ENCODE results near the gene TCF12. TPM values are rescaled to one million over a fixed set of nuclear protein-coding genes. Genes with fewer than 3 reads are reported as not detected.

Gene TCF12
- total RNA-seq, 2 donors from 2014 or later, result 91.8 to 107 TPM

- no peak for DNase-seq (ENCODE audit: low spot score)
- Histone ChIP-seq H3K9me3 (no peaks in the 10 kb centered on the region), H3K27me3 (replicated peaks; ENCODE audit: insufficient read depth) (no peaks in the 10 kb centered on the region), H3K4me3 (no peak overlapping the region), H3K27ac (no peak overlapping the region), H3K36me3 (no peaks in the 10 kb centered on the region), H3K4me1 (ENCODE audit: control insufficient read depth in 1 of 2, low read depth in 2 of 2) (no peaks in the 10 kb centered on the region)
- ATAC-seq (ENCODE audit: insufficient number of reproducible peaks, low FRiP score, low read depth), result no peak
- TF ChIP-seq, protein P1, sequence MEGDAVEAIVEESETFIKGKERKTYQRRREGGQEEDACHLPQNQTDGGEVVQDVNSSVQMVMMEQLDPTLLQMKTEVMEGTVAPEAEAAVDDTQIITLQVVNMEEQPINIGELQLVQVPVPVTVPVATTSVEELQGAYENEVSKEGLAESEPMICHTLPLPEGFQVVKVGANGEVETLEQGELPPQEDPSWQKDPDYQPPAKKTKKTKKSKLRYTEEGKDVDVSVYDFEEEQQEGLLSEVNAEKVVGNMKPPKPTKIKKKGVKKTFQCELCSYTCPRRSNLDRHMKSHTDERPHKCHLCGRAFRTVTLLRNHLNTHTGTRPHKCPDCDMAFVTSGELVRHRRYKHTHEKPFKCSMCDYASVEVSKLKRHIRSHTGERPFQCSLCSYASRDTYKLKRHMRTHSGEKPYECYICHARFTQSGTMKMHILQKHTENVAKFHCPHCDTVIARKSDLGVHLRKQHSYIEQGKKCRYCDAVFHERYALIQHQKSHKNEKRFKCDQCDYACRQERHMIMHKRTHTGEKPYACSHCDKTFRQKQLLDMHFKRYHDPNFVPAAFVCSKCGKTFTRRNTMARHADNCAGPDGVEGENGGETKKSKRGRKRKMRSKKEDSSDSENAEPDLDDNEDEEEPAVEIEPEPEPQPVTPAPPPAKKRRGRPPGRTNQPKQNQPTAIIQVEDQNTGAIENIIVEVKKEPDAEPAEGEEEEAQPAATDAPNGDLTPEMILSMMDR (IDR thresholded peaks at IDR 0.05), result no peak
Observed at GRCh38 chr15:57129064-57129463, 210.6 kb downstream of the TCF12 start.

GRCh38 chr15:57130956-57131355 lies 212.5 kb downstream of the TCF12 start:
- no peak overlapping the region for H3K4me3 ChIP-seq
- TF ChIP-seq, protein P1 (IDR thresholded peaks at IDR 0.05), result no peak
- DNase-seq (ENCODE audit: low spot score) (no peak), ATAC-seq (ENCODE audit: insufficient number of reproducible peaks, low FRiP score, low read depth) (no peak)
- no peaks in the 10 kb centered on the region for H3K27me3 ChIP-seq (replicated peaks; ENCODE audit: insufficient read depth)
- H3K4me1 ChIP-seq (ENCODE audit: control insufficient read depth in 1 of 2, low read depth in 2 of 2), result peaks cover 2 to 15% of the 10 kb centered on the region in 2 donors
- no peaks in the 10 kb centered on the region for H3K36me3 ChIP-seq
- H3K9me3 ChIP-seq, result no peaks in the 10 kb centered on the region
- no peak overlapping the region for H3K27ac ChIP-seq

DNA sequence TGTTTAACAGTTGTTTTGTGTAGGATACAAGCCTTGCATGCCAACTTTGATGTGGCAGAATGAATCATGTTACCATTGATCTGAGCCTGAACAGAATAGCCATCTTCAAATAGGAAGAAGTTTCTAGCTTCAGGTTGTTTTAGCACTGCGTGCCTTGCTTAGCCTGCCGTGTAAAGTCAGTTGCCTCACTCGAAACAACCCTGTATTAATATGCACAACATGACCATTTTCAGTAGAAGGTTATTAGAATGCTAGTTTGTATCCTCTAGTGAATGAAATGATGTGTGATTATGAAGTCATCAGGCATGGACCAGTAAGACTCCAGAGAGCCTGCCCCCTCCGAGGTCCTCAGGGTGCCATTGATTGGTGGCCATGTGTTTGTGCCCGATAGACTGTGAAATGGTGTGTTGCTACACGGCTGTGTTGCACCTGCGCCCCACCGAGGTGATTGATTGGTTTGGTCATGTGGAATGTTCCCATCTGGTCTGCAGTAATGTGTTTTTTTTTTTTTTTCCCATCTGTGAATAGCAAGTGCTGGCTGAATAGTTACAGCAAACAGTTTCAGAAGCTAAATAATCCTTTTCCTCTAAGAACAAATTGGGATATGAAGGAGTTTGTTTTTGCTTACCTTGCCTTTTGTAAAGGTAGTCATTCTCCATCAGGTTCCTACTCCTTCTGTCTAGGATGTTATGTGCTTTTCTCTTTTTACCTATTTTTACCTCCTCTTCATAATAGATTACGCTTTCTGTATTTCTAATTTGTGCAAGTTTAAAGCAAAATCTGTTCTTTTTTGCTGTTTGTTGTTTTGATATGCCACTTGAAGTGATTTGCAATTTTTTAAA lies 214.9 kb downstream of the TCF12 start:
- Histone ChIP-seq H3K4me3 (no peak overlapping the region), H3K27ac (no peak overlapping the region), H3K9me3 (no peaks in the 10 kb centered on the region), H3K36me3 (no peaks in the 10 kb centered on the region), H3K27me3 (replicated peaks; ENCODE audit: insufficient read depth) (no peaks in the 10 kb centered on the region), H3K4me1 (ENCODE audit: control insufficient read depth in 1 of 2, low read depth in 2 of 2) (peaks cover 11 to 22% of the 10 kb centered on the region in 2 donors)
- ATAC-seq (ENCODE audit: insufficient number of reproducible peaks, low FRiP score, low read depth), result no peak
- DNase-seq (ENCODE audit: low spot score), result no peak
- TF ChIP-seq, protein P1 (IDR thresholded peaks at IDR 0.05), result no peak

DNA sequence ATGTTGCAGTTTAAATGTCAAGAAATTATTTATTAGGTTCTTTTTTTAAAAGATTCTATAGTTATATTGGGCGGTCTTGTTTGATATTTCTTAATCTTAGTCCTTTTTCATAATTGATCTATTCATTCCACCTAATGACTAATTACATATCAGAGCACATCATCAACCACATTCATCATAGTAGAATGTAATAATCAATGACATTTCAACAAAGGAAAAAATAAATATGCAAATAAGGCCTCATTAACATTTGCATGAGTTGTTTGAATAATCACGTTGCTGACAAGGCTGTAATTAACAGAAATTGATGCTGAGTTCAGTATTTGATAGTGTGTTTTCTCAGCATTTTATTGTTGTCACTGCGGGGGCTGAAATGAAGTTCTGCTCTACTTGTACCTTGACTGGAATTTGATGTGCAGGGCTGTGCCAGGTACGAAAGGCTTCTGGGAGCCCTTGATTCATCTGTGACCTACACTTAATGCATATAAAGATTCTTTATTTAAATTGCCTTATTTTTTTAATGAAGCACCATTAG lies 215.7 kb downstream of the TCF12 start:
- Histone ChIP-seq H3K9me3 (no peaks in the 10 kb centered on the region), H3K36me3 (no peaks in the 10 kb centered on the region), H3K4me3 (no peak overlapping the region), H3K27ac (no peak overlapping the region), H3K4me1 (ENCODE audit: control insufficient read depth in 1 of 2, low read depth in 2 of 2) (peaks cover 11 to 22% of the 10 kb centered on the region in 2 donors), H3K27me3 (replicated peaks; ENCODE audit: insufficient read depth) (no peaks in the 10 kb centered on the region)
- TF ChIP-seq, protein P1 (IDR thresholded peaks at IDR 0.05), result no peak
- no peak for DNase-seq (ENCODE audit: low spot score)
- no peak for ATAC-seq (ENCODE audit: insufficient number of reproducible peaks, low FRiP score, low read depth)

GRCh38 chr15:57134851-57135250 lies 216.4 kb downstream of the TCF12 start:
- TF ChIP-seq, protein P1 (IDR thresholded peaks at IDR 0.05), result no peak
- H3K9me3 ChIP-seq, result no peaks in the 10 kb centered on the region
- ATAC-seq (ENCODE audit: insufficient number of reproducible peaks, low FRiP score, low read depth), result no peak
- H3K27ac ChIP-seq, result no peak overlapping the region
- peaks cover 11 to 22% of the 10 kb centered on the region in 2 donors for H3K4me1 ChIP-seq (ENCODE audit: control insufficient read depth in 1 of 2, low read depth in 2 of 2)
- H3K36me3 ChIP-seq, result no peaks in the 10 kb centered on the region
- no peak overlapping the region for H3K4me3 ChIP-seq
- H3K27me3 ChIP-seq (replicated peaks; ENCODE audit: insufficient read depth), result no peaks in the 10 kb centered on the region
- no peak for DNase-seq (ENCODE audit: low spot score)
